HG02798 (cell line): ENCODE data around the gene PLD5.
"Not testable (repeated sequence)": the region's sequence is repeated elsewhere in the genome, so short reads cannot be mapped to it uniquely, and the experiment has no call there.

Experiments used
- ATAC-seq: cut with Tn5 transposase; IDR thresholded peaks from one replicate; pipeline ENCODE4 v1.9.1; 2021; ENCODE audit warnings: mild to moderate bottlenecking; ENCODE audit not compliant: unreplicated experiment, poor library complexity

PLD5 gene

GRCh38 chr1:242308681-242309080, 215.8 kb downstream of the PLD5 start:
- ATAC-seq: not testable (repeated sequence)

GRCh38 chr1:242293781-242294180, 230.7 kb downstream of the PLD5 start:
- not testable (repeated sequence) for ATAC-seq

- ATAC-seq: not testable (repeated sequence)
These were observed 236.4 kb downstream of the PLD5 start for GRCh38 chr1:242288067-242288466.

GRCh38 chr1:242282758-242283485, 241.6 kb downstream of the PLD5 start:
- ATAC-seq: not testable (repeated sequence)

- ATAC-seq: not testable (repeated sequence)
These were observed 246.1 kb downstream of the PLD5 start for GRCh38 chr1:242278406-242278805.

GRCh38 chr1:242276769-242277168, 247.7 kb downstream of the PLD5 start:
- not testable (repeated sequence) for ATAC-seq

GRCh38 chr1:242267004-242267403, 257.5 kb downstream of the PLD5 start:
- ATAC-seq: not testable (repeated sequence)

GRCh38 chr1:242264419-242264818, 260.1 kb downstream of the PLD5 start:
- ATAC-seq: not testable (repeated sequence)

GRCh38 chr1:242245255-242245654, 279.2 kb downstream of the PLD5 start:
- ATAC-seq: no peak

- ATAC-seq: peak; percentile 97
These were observed 281.0 kb downstream of the PLD5 start for GRCh38 chr1:242243472-242243871.

- ATAC-seq: peak; percentile 15
These were observed 281.5 kb downstream of the PLD5 start for GRCh38 chr1:242242983-242243382.

- ATAC-seq: no peak
These were observed 282.6 kb downstream of the PLD5 start for GRCh38 chr1:242241936-242242335.

- ATAC-seq: no peak
These were observed 283.8 kb downstream of the PLD5 start for GRCh38 chr1:242240691-242241090.

GRCh38 chr1:242240077-242240476, 284.4 kb downstream of the PLD5 start:
- no peak for ATAC-seq

GRCh38 chr1:242239398-242239797, 285.1 kb downstream of the PLD5 start:
- ATAC-seq: no peak

- no peak for ATAC-seq
These were observed 287.4 kb downstream of the PLD5 start for GRCh38 chr1:242237051-242237450.

- ATAC-seq: no peak
These were observed 295.5 kb downstream of the PLD5 start for GRCh38 chr1:242228991-242229390.

GRCh38 chr1:242225767-242226573, 298.5 kb downstream of the PLD5 start:
- ATAC-seq: peak; percentile 81

- peak; percentile 26 for ATAC-seq
These were observed 299.4 kb downstream of the PLD5 start for GRCh38 chr1:242224878-242225766.

GRCh38 chr1:242224461-242224860, 300.0 kb downstream of the PLD5 start:
- ATAC-seq: no peak
